Endothelial cell of umbilical vein (primary cell): ENCODE data around the gene MARK1. TPM values are rescaled to one million over a fixed set of nuclear protein-coding genes. Genes with fewer than 3 reads are reported as not detected.

Source experiments
- BruUV-seq: library from RNA; stranded (reverse); fragments of 400-500 nt; replicated peaks from 2 replicates; lab custom pipeline; 2021; lab: Mats Ljungman, UMichigan
- CTCF ChIA-PET: fragments of 300-600, 350-600 bp; sonication (Branson Sonifier 250); formaldehyde crosslinking; loops from one replicate; lab custom pipeline; 2021; ENCODE audit warnings: antibody characterized with exemption, inconsistent platforms; lab: Charles Lee
- POLR2A ChIA-PET: fragments of 300-600, 350-600 bp; sonication (Branson Sonifier 250); formaldehyde crosslinking; loops from one replicate; lab custom pipeline; 2021; ENCODE audit warnings: antibody characterized with exemption, inconsistent platforms; lab: Charles Lee
- DNase-seq: peaks from one replicate; pipeline ENCODE4 v3.0.0-alpha.2; 2011; ENCODE audit warnings: low read depth, low spot score
- FAIRE-seq: peaks from 2 replicates; lab custom pipeline; 2011; peaks lifted over from hg19 to GRCh38; lab: Jason Lieb, UNC
- H2AFZ ChIP-seq: 2 replicates; pipeline ENCODE4 v1.6.0; 2012; ENCODE audit warnings: low read depth, low read length, control low read depth, inconsistent platforms
- H3K27ac ChIP-seq: 2 replicates; pipeline ENCODE4 v1.5.1; 2011; ENCODE audit warnings: low read depth, mild to moderate bottlenecking, control low read depth, low read length, moderate library complexity; ENCODE audit not compliant: insufficient read depth
- H3K27me3 ChIP-seq, 2 experiments: 2 replicates each; pipeline versions ENCODE4 v1.6.0 to v1.6.1; 2011; ENCODE audit warnings: low read length in 2 of 2, mixed read lengths in 1 of 2; ENCODE audit not compliant: control insufficient read depth in 2 of 2, insufficient read depth in 2 of 2
- H3K36me3 ChIP-seq, 2 experiments: 2 replicates in 1 of 2; 3 replicates in 1 of 2; pipeline ENCODE4 v1.5.1; 2011; ENCODE audit warnings: low read length in 2 of 2, mild to moderate bottlenecking in 1 of 2, moderate library complexity in 1 of 2; ENCODE audit not compliant: control insufficient read depth in 2 of 2, insufficient read depth in 2 of 2; ENCODE audit errors: extremely low read depth in 1 of 2
- H3K4me1 ChIP-seq: 3 replicates; pipeline ENCODE4 v1.5.1; 2011; ENCODE audit warnings: mild to moderate bottlenecking, low read length; ENCODE audit not compliant: control insufficient read depth, insufficient read depth; ENCODE audit errors: extremely low read depth
- H3K4me2 ChIP-seq: 2 replicates; pipeline ENCODE4 v1.6.1; 2011; ENCODE audit warnings: low read length, control low read depth, mixed read lengths; ENCODE audit not compliant: insufficient read depth
- H3K4me3 ChIP-seq, 3 experiments: fragments of 200-600 bp in 1 of 3; sonication (generic), shearing (Covaris generic) in 1 of 3; replicated peaks in 1 of 3; 2 replicates each; pipeline ENCODE4 v1.5.1; 2011 to 2016; ENCODE audit warnings: control low read depth in 3 of 3, low read length in 3 of 3, mild to moderate bottlenecking in 2 of 3, inconsistent platforms in 1 of 3, low read depth in 1 of 3, moderate library complexity in 1 of 3; ENCODE audit not compliant: insufficient read depth in 1 of 3
- H3K79me2 ChIP-seq: 2 replicates; pipeline ENCODE4 v1.6.0; 2012; ENCODE audit warnings: low read length, inconsistent platforms; ENCODE audit not compliant: control insufficient read depth, insufficient read depth
- H3K9ac ChIP-seq: replicated peaks from 2 replicates; pipeline ENCODE3; 2011; ENCODE audit warnings: low read length, control low read depth; ENCODE audit not compliant: insufficient read depth; ENCODE audit errors: extremely low read depth
- H3K9me1 ChIP-seq: replicated peaks from 3 replicates; pipeline ENCODE4 v1.6.0; 2011; ENCODE audit warnings: mild to moderate bottlenecking, low read length; ENCODE audit not compliant: control insufficient read depth, insufficient read depth; ENCODE audit errors: extremely low read depth
- H3K9me3 ChIP-seq: replicated peaks from 2 replicates; pipeline ENCODE4 v1.5.1; 2012; ENCODE audit warnings: low read length, inconsistent platforms; ENCODE audit not compliant: control insufficient read depth, insufficient read depth
- H4K20me1 ChIP-seq: replicated peaks from 2 replicates; pipeline ENCODE3; 2011; ENCODE audit warnings: mild to moderate bottlenecking, low read length; ENCODE audit not compliant: control insufficient read depth, insufficient read depth; ENCODE audit errors: extremely low read depth
- EZH2 ChIP-seq: IDR thresholded peaks from 2 replicates; pipeline ENCODE4 v1.6.1; 2012; ENCODE audit warnings: borderline replicate concordance, low read depth, mild to moderate bottlenecking, moderate library complexity, low read length, inconsistent platforms; ENCODE audit not compliant: severe bottlenecking
- FOS ChIP-seq: IDR thresholded peaks from 2 replicates; pipeline ENCODE4 v1.6.1; 2011; ENCODE audit warnings: mild to moderate bottlenecking, low read length, moderate library complexity, borderline replicate concordance; ENCODE audit not compliant: insufficient read depth
- GATA2 ChIP-seq: IDR thresholded peaks from 2 replicates; pipeline ENCODE4 v1.7.0; 2011; ENCODE audit warnings: low read depth, mild to moderate bottlenecking, moderate library complexity, mixed read lengths, low read length; ENCODE audit not compliant: insufficient read length, insufficient read depth
- JUN ChIP-seq: IDR thresholded peaks from 2 replicates; pipeline ENCODE4 v1.6.1; 2011; ENCODE audit warnings: borderline replicate concordance, low read depth; ENCODE audit not compliant: insufficient read length, insufficient read depth
- MYC ChIP-seq: IDR thresholded peaks from one replicate; pipeline ENCODE4 v1.6.1; 2011; ENCODE audit warnings: mild to moderate bottlenecking, low read depth, low read length
- POLR2A ChIP-seq: IDR thresholded peaks from 2 replicates; pipeline ENCODE4 v1.6.1; 2012; ENCODE audit warnings: low read depth, mild to moderate bottlenecking, control low read depth, low read length
- POLR2AphosphoS5 ChIP-seq: IDR thresholded peaks from 2 replicates; pipeline ENCODE4 v1.6.1; 2012; ENCODE audit warnings: low read depth, mild to moderate bottlenecking, control low read depth, low read length, moderate library complexity; ENCODE audit not compliant: insufficient read depth
- dilution Hi-C: fragments of 300-500 bp; cut with MboI; formaldehyde crosslinking; loops from one replicate; pipeline ENCODE4 v1.15.0; 2019; ENCODE audit warnings: low sequenced_read_pairs; ENCODE audit not compliant: extremely low pct_ligation_motif_present
- intact Hi-C: fragments of 100-400 bp; cut with micrococcal nuclease; formaldehyde crosslinking; loops from one replicate; pipeline ENCODE4 v1.10.0; 2022
- polyA plus RNA-seq, 4 experiments: library from polyadenylated mRNA; depleted of rRNA in 3 of 4; stranded (reverse) in 3 of 4; unstranded in 1 of 4; fragments of >200 nt; gene quantifications; 2 replicates each; pipeline versions ENCODE4 v1.2.1 to v1.2.3, GENCODE V29; 2011 to 2012; ENCODE audit warnings: missing spikeins in 1 of 4
- total RNA-seq: library from RNA; stranded (reverse); gene quantifications from 2 replicates; pipeline ENCODE4 v1.2.3, GENCODE V29; 2021
- TF ChIP-seq, protein P1 (sequence below), 2 donors: IDR thresholded peaks; 1 replicate in 1 of 2; 2 replicates in 1 of 2; pipeline ENCODE4 v1.5.1; 2011; ENCODE audit warnings: low read length in 2 of 2, mild to moderate bottlenecking in 2 of 2, moderate library complexity in 2 of 2, control low read depth in 1 of 2, inconsistent platforms in 1 of 2, low read depth in 1 of 2; ENCODE audit not compliant: insufficient read depth in 1 of 2; ENCODE audit errors: extremely low read depth in 1 of 2
- TF ChIP-seq, protein P2 (sequence below): IDR thresholded peaks from 2 replicates; pipeline ENCODE4 v1.6.1; 2011; ENCODE audit not compliant: insufficient read depth, insufficient read length

The MARK1 gene
- total and polyA plus RNA-seq, 2 donors (not counting 3 experiments of a cell fraction or from before 2014, with no cell fraction given) = 1.2 to 5.5 TPM

DNA sequence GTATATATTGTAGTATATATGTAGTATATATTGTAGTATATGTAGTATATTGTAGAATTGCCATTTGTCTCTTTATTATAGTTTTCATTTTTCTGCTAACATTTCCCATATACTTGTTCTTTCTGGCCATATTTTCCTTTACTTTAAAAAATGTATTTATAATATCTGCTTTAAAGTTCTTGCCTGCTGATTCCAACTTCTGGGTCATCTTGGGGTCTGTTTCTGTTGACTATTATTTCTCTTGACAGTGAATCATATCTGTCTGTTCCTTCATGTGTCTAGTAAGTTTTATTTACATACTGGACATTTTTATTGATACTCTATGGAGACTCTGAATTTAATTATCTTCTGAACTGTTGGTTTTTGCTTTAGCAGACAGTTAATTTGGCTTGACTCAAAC is 45.9 kb downstream of the MARK1 start:
- no peaks in the 10 kb centered on the region for H3K4me1 ChIP-seq
- ChIA-PET CTCF (no interaction called here), POLR2A (no interaction called here)
- no TSS peak for BruUV-seq
- no peaks in the 10 kb centered on the region for H4K20me1 ChIP-seq
- TF ChIP-seq GATA2 = no peak
- TF ChIP-seq, protein P1, sequence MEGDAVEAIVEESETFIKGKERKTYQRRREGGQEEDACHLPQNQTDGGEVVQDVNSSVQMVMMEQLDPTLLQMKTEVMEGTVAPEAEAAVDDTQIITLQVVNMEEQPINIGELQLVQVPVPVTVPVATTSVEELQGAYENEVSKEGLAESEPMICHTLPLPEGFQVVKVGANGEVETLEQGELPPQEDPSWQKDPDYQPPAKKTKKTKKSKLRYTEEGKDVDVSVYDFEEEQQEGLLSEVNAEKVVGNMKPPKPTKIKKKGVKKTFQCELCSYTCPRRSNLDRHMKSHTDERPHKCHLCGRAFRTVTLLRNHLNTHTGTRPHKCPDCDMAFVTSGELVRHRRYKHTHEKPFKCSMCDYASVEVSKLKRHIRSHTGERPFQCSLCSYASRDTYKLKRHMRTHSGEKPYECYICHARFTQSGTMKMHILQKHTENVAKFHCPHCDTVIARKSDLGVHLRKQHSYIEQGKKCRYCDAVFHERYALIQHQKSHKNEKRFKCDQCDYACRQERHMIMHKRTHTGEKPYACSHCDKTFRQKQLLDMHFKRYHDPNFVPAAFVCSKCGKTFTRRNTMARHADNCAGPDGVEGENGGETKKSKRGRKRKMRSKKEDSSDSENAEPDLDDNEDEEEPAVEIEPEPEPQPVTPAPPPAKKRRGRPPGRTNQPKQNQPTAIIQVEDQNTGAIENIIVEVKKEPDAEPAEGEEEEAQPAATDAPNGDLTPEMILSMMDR (IDR thresholded peaks at IDR 0.05; ENCODE audit: extremely low read depth in 1 of 2, insufficient read depth in 1 of 2, low read depth in 1 of 2, low read length in 2 of 2) = no peak
- no peak for TF ChIP-seq EZH2
- H3K9me3 ChIP-seq = no peaks in the 10 kb centered on the region
- H3K9me1 ChIP-seq = no peaks in the 10 kb centered on the region
- FAIRE-seq (no peak), DNase-seq (no peak)
- intact Hi-C loops = no loop called here
- H3K27me3 ChIP-seq = no peaks in the 10 kb centered on the region
- H3K79me2 ChIP-seq = no peaks in the 10 kb centered on the region
- no peaks in the 10 kb centered on the region for H3K36me3 ChIP-seq
- no peak overlapping the region for H2AFZ ChIP-seq
- dilution Hi-C loops = no loop called here
- no peak overlapping the region for H3K9ac ChIP-seq
- no peak overlapping the region for H3K4me3 ChIP-seq
- no peak overlapping the region for H3K4me2 ChIP-seq
- H3K27ac ChIP-seq = no peak overlapping the region

DNA sequence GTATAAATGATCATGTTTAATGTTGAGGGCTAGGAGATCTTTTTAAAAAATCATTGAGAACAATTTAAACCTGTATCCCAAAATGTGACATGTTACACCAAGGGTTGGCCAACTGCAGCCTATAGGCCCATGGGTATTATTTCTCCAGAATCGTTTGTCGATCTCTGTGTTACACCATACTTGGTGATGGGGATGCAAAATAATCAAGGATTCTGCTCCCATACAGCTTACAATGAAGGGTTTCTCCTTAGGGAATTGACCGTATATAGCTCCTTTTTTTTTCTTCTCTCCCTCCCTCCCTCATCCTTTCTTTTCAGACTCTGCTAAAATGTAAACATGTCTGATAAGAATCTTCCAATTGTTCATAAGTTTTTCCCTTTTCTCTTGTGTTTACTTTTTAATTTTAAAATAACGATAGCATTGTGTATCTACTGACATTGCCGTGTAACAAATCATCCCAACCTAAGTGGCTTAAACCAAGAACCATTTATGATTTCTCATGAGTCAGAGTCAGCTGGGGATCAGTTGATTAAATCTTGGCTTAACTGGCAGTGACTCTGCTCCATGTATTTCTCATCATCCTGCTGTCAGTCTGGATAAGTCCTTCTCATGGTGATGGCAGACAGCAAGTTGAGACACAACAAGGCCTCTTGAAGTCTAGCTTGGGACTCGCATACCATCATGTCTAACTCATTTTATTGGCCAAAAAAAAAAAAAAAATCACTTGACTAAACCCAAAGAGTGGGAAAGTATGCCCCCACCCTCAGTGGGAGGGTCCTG is 48.0 kb downstream of the MARK1 start:
- TF ChIP-seq, protein P2, sequence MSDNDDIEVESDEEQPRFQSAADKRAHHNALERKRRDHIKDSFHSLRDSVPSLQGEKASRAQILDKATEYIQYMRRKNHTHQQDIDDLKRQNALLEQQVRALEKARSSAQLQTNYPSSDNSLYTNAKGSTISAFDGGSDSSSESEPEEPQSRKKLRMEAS = no peak
- no peak for TF ChIP-seq MYC
- TF ChIP-seq FOS = no peak
- no peak for TF ChIP-seq JUN
- TF ChIP-seq POLR2A = no peak
- TF ChIP-seq POLR2AphosphoS5 = no peak
- TF ChIP-seq, protein P1 (IDR thresholded peaks at IDR 0.05; ENCODE audit: extremely low read depth in 1 of 2, insufficient read depth in 1 of 2, low read depth in 1 of 2, low read length in 2 of 2) = no peak
- no peak for TF ChIP-seq EZH2
- FAIRE-seq (no peak), DNase-seq (no peak)
- no peaks in the 10 kb centered on the region for H3K79me2 ChIP-seq
- no peaks in the 10 kb centered on the region for H3K36me3 ChIP-seq
- no peaks in the 10 kb centered on the region for H3K9me3 ChIP-seq
- H3K9ac ChIP-seq = no peak overlapping the region
- no peak overlapping the region for H3K27ac ChIP-seq
- ChIA-PET POLR2A (no interaction called here), CTCF (no interaction called here)
- intact Hi-C loops = no loop called here
- H3K4me1 ChIP-seq = no peaks in the 10 kb centered on the region
- dilution Hi-C loops = no loop called here
- no peak overlapping the region for H2AFZ ChIP-seq
- H3K4me2 ChIP-seq = no peak overlapping the region
- H3K27me3 ChIP-seq = no peaks in the 10 kb centered on the region
- H4K20me1 ChIP-seq = no peaks in the 10 kb centered on the region
- H3K4me3 ChIP-seq = no peak overlapping the region
- BruUV-seq = no TSS peak
- H3K9me1 ChIP-seq = no peaks in the 10 kb centered on the region
